ENCODE data around the gene MPEG1. TPM values are rescaled to one million over a fixed set of nuclear protein-coding genes. Genes with fewer than 3 reads are reported as not detected.

The MPEG1 gene
- total and polyA plus RNA-seq, 8 donors, result 1.4 to 18.4 (median 5.3) TPM; not detected in 1

GRCh38 chr11:59186130-59186594, 26.6 kb downstream of the MPEG1 start:
- no peaks in the 10 kb centered on the region for H3K27me3 ChIP-seq
- peak in 5 of 7 experiments; percentile 54 to 76 (median 65) for TF ChIP-seq CTCF (IDR thresholded peaks at IDR 0.05)
- peak in 2 of 3 donors; percentile 27 to 32 for TF ChIP-seq POLR2AphosphoS5 (IDR thresholded peaks at IDR 0.05)
- TF ChIP-seq EP300 (IDR thresholded peaks at IDR 0.05), result no peak
- peaks cover 50 to 93% (median 76%) of the 10 kb centered on the region in 4 donors for H3K4me1 ChIP-seq
- DNase-seq, result peak; percentile 73 to 96
- peak overlapping the region; percentile 77 to 86 (median 81) for H3K27ac ChIP-seq
- H3K36me3 ChIP-seq, result peaks cover 7 to 41% (median 30%) of the 10 kb centered on the region in 4 donors
- peak overlapping the region in 1 of 4 donors; percentile 27 for H3K4me3 ChIP-seq
- 26 to 46% (median 44%) methylated on average over 4 to 5 of the region's 5 CpGs for WGBS, 5 donors
- intact Hi-C loops (cut with DNase I; ENCODE audit: low total_unique reads), result no loop called here
- no peaks in the 10 kb centered on the region for H3K9me3 ChIP-seq

- peak in 1 of 2 donors; percentile 80 for DNase-seq
- TF ChIP-seq EP300 (IDR thresholded peaks at IDR 0.05) (no peak), POLR2AphosphoS5 (IDR thresholded peaks at IDR 0.05) (no peak)
- Histone ChIP-seq H3K36me3 (peaks cover 7 to 34% (median 23%) of the 10 kb centered on the region in 4 donors), H3K27me3 (no peaks in the 10 kb centered on the region), H3K4me3 (peak overlapping the region in 1 of 4 donors; percentile 27), H3K27ac (peak overlapping the region; percentile 77 to 86 (median 81)), H3K9me3 (no peaks in the 10 kb centered on the region), H3K4me1 (peaks cover 50 to 95% (median 76%) of the 10 kb centered on the region in 4 donors)
- 17 to 47% (median 29%) methylated on average over 5 of the region's 5 CpGs for WGBS, 5 donors
- intact Hi-C loops (cut with DNase I; ENCODE audit: low total_unique reads), result no loop called here
These were observed 27.3 kb downstream of the MPEG1 start for GRCh38 chr11:59185386-59185945.

- no peaks in the 10 kb centered on the region for H3K9me3 ChIP-seq
- DNase-seq, result no peak
- peaks cover 50 to 88% (median 75%) of the 10 kb centered on the region in 4 donors for H3K4me1 ChIP-seq
- H3K36me3 ChIP-seq, result peaks cover 7 to 31% (median 21%) of the 10 kb centered on the region in 4 donors
- 36 to 49% (median 43%) methylated on average over 9 of the region's 9 CpGs for WGBS, 5 donors
- peak overlapping the region in 1 of 4 donors; percentile 27 for H3K4me3 ChIP-seq
- TF ChIP-seq POLR2AphosphoS5 (IDR thresholded peaks at IDR 0.05), result no peak
- no peak for TF ChIP-seq POLR2A (IDR thresholded peaks at IDR 0.05)
- TF ChIP-seq EP300 (IDR thresholded peaks at IDR 0.05), result no peak
- no peak for TF ChIP-seq CTCF (IDR thresholded peaks at IDR 0.05)
- no peaks in the 10 kb centered on the region for H3K27me3 ChIP-seq
- intact Hi-C loops (cut with DNase I; ENCODE audit: low total_unique reads), result no loop called here
- H3K27ac ChIP-seq, result peak overlapping the region; percentile 77 to 86 (median 81)
These were observed 27.9 kb downstream of the MPEG1 start for GRCh38 chr11:59184691-59185339.

GRCh38 chr11:59183771-59184170, 29.0 kb downstream of the MPEG1 start:
- peaks cover 7 to 21% (median 16%) of the 10 kb centered on the region in 4 donors for H3K36me3 ChIP-seq
- WGBS, 5 donors, result 22 to 47% (median 27%) methylated on average over 1 of the region's 1 CpG
- peaks cover 50 to 78% (median 64%) of the 10 kb centered on the region in 4 donors for H3K4me1 ChIP-seq
- DNase-seq, result no peak
- intact Hi-C loops (cut with DNase I; ENCODE audit: low total_unique reads), result no loop called here
- peak overlapping the region; percentile 0 to 83 (median 63) for H3K27ac ChIP-seq
- no peaks in the 10 kb centered on the region for H3K9me3 ChIP-seq
- H3K4me3 ChIP-seq, result peak overlapping the region in 1 of 4 donors; percentile 27
- TF ChIP-seq POLR2AphosphoS5 (IDR thresholded peaks at IDR 0.05) (peak in 2 of 3 donors; percentile 25 to 60), POLR2A (IDR thresholded peaks at IDR 0.05) (no peak)
- H3K27me3 ChIP-seq, result no peaks in the 10 kb centered on the region

- no peaks in the 10 kb centered on the region for H3K9me3 ChIP-seq
- H3K4me1 ChIP-seq, result peaks cover 42 to 66% (median 53%) of the 10 kb centered on the region in 4 donors
- no peak for TF ChIP-seq POLR2AphosphoS5 (IDR thresholded peaks at IDR 0.05)
- no peak for TF ChIP-seq POLR2A (IDR thresholded peaks at IDR 0.05)
- TF ChIP-seq CTCF (IDR thresholded peaks at IDR 0.05), result peak in 5 of 7 experiments; percentile 13 to 52 (median 30)
- no peak for TF ChIP-seq EP300 (IDR thresholded peaks at IDR 0.05)
- H3K4me3 ChIP-seq, result no peak overlapping the region
- intact Hi-C loops (cut with DNase I; ENCODE audit: low total_unique reads), result no loop called here
- no peaks in the 10 kb centered on the region for H3K27me3 ChIP-seq
- DNase-seq, result peak; percentile 44 to 65
- H3K27ac ChIP-seq, result peak overlapping the region in 3 of 5 donors; percentile 3 to 83 (median 81)
- WGBS, 5 donors, result 81 to 90% (median 84%) methylated on average over 4 of the region's 4 CpGs
- H3K36me3 ChIP-seq, result peaks cover 7 to 26% (median 16%) of the 10 kb centered on the region in 4 donors
These were observed 30.1 kb downstream of the MPEG1 start for GRCh38 chr11:59182457-59183151.
